Germinal center (tissue), 1 donor: ENCODE measurements around the gene DHRS2.
"Not testable (repeated sequence)": the region's sequence is repeated elsewhere in the genome, so short reads cannot be mapped to it uniquely, and the experiment has no call there.

Experiments
- DNase-seq: peaks from one replicate; pipeline ENCODE4 v3.0.0; 2012; ENCODE audit warnings: mixed read lengths, low spot score

The DHRS2 gene

DNA sequence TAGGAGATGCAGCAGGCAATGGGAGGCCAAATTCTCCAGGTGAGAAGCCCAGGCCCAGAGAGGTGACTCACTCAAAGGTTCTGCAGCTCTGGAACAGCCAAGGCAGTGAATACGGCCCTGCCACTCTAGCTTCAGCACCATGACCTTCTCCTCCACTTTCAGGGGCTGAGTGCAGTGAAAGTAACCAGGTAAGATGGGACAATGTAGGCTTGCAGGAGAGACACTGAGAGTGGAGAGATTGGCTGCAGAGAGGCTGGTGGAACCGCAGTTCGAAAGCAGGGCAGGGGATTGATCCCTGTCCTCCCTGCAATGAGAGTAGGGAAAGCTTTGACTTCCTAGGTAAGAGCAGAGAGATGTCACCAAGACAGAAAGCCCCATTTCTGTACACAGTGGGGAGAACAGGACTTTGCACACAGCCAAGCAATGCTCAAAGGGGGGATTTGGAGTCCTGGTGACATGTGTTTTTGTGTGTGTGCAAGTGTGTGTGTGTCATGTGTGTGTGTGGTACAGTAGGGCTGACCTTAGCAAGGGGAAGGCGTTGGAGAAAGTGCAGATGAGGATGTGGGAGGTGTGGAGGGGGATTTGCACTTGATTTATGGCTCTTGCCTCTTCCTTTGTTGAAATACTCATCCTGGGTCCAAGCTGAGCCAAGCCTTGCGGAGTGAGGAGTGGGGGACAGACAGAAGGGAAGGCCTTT is 12.7 kb downstream of the DHRS2 start:
- no peak for DNase-seq

DNA sequence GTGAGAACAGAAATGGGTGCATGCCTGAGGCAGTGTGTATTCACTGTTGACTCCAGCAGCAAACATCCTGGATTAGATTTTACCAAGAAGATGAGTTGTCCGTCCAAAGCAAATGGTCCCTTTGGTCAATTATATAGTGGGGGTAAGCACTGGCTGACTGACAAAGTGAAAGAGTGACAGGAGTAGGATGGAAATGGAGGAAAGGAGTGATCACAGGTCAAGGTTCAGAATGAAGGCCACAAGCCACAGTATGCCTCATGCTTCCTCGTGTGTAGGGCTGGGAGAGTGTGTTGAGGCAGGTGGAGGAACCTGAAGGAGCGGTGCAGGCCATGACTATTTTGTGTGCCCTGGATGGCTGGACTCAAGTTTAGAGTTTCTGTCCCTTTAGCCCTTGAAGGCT is 14.3 kb downstream of the DHRS2 start:
- no peak for DNase-seq

DNA sequence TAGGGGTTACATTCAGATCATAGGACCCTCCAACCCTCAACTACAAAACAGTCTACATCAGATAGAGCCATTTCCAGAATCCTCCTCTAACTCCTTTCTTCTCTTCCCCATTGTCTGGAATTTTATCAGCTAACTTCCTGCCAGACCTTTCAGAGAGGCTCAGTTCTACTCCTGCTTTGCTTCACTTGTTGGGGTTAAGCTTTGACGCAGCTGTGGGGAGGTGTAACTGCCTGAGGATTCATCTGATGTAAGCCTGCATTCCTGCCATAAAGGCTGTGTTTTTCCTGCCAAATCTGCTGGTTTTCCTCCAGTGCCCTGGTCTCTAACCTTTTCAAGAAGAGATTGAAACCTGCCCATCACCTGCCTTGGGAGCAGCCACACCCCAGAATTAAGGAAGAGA is 16.9 kb downstream of the DHRS2 start:
- DNase-seq = no peak

DNA sequence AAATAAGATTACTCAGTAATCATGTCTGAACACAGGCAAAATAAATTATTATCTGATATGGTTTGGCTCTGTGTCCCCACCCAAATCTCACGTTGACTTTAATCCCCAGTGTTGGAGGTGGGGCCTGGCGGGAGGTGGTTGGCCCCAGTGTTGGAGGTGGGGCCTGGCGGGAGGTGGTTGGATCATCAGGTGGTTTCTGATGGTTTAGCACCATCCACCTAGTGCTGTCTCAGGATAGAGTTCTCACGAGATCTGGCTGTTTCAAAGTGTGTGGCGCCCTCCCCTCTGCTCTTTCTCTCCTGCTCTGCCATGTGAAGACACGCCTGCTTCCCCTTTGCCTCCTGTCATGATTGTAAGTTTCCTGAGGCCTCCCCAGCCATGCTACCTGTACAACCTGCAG is 18.1 kb downstream of the DHRS2 start:
- no peak for DNase-seq

DNA sequence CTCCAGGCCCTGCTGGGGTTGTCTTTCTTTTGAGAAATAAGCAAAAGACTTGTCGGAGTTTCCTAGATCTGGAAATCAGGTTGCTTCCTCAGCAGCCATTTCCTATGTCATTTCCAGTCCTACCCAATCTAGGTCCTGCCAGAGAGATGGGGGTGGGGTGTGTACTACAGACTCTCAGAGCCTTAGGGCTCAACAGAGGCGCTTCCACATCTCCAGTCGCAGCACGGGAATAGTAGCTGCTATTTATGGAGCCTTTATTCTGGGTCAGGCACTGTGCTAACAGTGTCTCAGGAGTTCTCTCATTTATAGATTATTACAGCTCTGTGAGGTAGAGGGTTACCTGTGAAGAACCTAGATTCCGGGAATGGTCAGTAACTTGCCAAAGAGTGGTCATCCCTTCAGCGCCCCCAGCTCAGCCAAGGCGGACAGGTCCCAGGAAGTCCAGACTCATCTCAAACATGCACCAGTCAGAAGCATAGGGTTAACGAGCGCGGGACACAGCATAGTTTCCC is 21.9 kb downstream of the DHRS2 start:
- DNase-seq = no peak

DNA sequence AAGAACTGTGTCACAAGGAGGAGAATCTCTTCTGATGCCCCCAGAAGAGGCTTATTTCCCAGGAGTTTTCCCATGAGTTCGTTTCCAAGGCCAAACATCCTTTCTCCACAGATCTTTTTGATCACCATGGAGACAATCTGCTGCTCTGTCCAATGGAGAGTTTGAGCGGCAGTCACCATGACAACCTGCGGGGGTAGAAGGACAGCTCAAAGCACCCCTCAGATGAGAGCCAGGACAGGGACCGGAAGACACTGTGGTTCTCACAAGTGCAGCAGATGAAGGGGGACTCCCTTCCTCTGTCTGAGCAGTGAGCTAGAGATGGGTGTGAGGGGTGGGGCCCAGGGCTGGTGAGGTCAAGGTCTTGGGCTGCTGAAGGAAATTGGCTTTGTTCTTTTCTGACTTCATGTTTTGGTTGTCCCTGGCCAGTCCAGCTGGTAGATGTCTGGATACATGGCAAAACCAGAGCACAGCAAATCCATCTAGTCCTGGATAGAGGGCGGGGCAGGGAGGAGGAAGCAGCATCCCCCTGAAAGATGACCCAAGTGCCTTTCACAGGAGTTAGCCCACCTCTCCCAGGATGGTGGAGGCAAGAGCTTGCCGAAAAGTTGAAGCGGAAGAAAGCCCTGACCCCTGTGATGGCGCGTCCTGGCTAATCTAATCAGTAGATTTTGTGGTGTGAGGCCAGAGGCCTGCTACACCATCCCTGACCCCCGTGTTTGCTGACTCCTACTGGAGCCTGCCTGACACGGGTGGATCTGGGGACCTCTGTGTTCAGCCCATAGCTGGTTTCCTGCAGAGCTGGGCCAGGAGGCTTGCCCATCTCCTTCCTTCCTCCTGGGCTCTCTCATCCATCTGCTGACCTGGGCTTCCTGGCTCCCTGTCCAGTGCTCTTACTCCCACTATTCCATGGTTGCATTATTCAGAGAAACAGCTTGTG is 24.4 kb downstream of the DHRS2 start:
- DNase-seq = no peak

DNA sequence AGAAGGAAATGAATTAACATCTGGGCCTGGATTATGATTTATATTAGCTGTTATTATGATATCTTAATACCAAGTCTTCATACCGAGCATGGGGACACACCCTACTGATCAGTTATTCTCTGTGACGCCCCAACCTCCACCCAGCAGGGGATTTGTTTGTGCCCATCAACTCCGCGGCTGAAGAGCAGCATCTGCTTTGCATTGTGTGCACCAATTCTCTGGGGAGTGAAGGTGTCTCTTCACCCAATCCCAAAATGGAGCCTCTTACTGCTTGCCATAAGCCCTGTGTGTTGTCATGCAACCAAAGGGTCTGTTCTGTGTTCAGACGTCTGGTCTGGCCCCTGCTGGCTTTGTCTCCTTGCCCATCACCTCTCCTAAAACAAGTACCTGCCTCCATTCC is 25.4 kb downstream of the DHRS2 start:
- DNase-seq = no peak

DNA sequence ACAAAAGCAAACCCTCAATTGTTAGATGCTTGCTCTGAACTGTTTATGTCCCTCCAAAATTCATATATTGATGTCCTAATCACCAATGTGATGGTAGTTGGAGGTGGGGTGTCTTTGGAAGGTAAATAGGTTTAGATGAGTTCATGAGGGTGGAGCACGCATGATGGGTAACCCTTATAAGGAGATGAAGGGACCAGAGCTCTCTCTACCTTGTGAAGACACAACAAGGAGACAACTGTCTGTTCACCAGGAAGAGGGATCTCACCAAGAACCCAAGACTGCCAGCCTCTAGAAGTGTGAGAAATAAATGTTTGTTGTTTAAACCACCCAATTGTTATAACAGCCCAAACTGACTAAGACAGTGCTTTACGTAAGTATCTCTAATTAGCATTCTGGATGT is 27.0 kb downstream of the DHRS2 start:
- DNase-seq = no peak

DNA sequence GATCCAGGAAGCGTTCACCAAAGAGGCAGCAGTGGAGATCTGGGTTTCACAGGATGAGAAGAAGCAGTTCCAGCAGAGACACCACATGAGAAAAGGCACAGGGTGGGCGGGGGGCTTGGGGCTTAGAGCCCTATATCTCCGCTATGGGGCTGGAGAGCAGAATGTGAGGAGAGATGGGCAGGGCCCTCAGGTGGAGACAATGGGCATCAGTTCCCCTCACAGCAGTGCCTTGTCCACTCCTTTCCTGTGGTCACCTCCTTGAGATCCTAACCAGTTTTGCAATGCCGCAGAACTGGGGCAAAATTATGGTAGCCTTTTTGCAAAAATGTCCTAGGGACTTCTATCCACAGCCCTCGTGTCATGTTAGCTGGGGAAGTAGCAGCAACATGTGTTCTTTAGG is 27.5 kb downstream of the DHRS2 start:
- no peak for DNase-seq

DNA sequence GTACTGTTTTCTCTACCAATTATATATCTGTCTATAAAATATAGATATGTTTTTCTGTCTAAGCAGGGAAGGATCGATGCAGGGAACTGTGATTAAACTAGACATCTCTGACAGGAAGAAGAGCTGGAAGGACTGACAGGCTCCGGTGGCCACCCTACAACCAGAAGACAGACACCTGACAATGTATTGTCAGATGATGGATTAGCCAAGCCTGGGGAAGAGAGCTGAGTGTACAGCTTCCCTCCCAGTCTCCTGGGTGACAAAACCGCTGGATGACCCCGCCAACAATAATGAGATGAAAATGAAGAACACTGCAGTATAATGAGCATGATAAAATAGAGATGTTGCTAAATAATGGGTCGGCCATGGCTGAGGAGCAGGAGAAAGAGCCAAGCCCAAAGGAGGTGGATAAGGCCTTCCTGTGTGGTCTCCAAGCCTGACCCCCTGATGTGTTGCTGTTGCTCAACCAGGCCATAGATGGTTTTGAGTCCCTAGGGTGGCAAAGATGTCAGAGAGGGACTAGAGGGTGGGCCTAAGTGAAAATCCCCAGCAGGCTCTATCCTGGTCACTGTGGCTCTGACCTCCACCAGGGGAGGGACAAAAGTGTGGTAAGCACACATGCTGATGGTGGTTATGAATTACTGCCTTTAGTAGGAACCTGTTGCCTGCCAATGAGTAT is 28.2 kb downstream of the DHRS2 start:
- DNase-seq = no peak

DNA sequence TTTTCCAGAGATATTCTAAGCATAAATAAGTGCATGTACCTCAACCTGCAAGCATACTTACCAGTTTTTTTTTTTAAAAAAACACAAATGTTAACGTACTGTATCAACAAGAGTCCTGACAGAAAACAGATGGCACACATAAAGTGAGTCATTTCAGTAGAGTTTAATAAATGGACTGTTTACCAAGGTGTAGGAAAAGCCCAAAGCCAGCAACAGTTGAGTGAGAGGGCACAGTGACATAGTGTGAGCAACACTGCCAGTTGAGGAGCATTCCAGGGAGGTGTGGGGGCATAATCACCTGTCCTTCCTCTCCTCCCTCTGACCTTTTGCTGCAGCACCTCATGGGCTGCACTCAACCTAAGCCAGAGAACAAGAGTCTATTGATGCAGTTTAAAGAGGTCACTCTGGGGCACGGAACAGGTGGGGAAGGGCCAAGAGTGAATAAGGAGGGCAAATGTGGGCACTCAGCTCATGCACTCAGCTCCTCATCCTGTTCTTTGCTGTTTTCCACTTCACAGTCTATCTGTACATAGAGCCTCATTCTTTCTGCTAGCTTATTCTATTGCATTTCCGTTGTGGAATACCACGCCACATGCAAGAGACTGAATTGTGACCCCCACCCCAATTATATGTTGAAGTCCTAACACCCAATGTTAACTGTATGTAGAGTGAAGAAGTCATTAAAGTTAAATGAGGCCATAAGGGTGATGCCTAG is 29.3 kb downstream of the DHRS2 start:
- no peak for DNase-seq

DNA sequence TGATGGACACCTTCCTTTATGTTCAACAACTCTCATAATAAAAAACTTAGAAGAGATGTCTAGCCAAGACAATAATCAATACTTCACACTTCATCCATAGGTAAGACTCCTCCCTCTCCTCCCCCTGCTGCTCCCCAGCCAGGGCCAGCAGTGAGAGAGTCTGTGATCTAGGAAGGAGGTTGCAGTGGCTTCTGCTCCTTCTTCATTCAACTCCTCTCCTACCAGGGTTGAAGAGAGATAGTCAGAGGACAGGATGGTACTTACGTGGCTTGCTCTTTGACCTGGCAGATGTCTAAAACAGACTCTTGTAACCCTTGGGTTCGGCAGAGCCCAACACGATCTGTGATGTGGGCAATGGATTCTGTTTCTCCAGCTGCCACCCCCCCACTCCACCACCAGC is 31.0 kb downstream of the DHRS2 start:
- DNase-seq = no peak

DNA sequence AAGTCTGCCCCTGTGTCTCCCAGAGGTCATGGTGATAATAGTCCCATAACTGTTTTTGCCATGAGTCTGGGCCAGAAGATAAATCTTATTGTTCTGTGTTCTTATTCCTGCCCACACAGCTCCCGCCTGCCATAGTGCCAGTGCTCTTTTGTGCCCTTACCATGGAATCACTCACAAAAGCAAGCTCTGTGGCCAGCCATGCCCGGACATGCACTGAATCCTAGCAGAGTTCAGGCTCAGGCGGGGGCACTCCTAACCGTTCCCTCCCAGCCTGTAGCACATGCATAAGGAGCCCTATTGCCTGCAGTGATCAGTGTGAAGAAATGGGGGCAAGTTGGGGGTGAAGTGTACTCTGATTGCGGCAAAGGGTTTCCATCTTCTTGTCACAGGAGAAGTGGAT is 33.3 kb downstream of the DHRS2 start:
- no peak for DNase-seq

DNA sequence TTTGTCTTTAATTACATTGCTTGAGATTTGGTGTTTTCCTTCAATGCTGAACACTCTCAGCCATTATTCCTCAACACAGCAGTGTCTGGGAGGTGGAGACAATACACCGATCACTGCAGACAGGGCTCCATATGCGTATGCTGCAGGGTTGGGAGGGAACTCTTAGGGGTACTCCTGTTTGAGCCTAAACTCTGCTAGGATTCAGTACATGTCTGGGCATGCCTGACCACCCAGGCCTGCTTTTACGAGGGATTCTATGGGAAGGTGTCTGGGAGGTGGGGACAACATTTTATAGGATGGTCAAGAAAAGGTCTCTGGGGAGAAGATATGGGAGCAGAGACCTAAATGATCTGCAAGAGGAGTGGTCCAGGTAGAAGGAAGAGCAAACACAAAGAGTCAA is 34.3 kb downstream of the DHRS2 start:
- no peak for DNase-seq

DNA sequence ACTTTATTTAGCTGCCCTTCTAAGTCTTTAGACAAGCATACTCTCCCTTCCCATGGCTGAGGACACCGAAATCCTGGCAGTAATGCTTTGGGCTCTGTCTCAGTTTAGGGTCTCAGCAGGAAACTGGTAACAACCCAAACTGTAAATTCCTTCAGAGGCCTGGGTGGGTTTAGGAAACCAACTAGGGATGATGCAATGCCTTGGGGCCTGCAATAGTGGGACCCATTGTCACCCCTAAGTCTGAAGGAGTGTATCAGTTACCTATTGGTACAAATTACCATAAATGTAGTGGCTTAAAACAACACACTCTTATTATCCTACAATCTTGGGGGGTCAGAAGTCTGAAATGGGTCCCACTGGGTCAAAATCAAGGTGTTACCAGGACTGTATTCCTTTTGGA is 36.0 kb downstream of the DHRS2 start:
- DNase-seq = no peak

DNA sequence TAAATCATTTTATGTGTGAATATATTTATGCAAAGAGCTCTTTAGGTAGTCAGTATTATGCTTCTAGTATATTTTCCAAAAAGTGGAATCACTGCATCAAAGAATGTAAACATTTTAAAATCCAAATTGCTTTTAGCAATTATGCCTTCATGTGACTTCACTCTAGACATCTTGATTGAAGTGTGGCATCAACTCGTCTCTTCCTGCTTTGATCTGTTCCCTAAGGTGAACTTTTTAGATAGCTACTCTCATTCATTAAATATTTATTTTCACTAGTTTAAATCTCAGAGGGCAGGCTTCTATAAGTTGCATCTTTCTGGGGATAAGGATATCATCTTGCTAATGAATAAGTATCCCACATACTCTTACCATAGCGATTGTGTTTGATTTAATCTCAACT is 39.2 kb downstream of the DHRS2 start:
- no peak for DNase-seq

DNA sequence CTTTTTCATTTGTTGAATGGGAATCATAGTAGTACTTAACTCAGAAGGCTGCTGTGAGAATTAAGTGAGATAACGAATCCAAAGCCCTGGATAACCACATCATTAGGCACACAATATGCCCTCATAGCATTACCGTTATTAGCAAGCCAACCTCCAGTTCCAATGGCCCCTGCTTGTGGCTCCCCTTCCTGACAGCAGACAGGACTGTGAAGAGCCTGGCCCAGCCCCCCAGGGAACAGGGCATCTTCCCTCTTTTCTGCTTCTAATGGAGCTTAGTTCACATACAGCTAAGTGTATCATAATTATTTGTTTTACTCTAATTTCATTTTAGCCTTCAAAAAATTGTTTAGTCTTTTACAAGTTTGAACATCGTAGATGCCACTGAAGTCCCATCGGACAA is 39.7 kb downstream of the DHRS2 start:
- no peak for DNase-seq

DNA sequence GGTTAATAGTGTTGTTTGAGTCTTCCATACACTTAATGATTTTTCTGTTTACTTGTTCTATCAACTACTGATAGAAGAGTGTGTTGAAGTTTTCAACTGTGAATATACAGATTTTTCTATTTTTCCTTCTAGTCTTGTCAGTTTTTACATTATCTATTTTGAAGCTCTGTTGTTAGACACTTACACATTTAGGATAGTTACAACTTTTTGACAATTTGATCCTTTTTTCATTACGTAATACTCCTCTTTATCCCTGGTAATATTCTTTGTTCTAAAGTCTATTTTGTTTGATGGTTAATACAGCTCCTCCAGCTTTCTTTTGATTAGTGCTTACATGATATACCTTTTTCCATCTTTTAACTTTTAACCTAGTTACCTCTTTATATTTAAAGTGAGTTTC is 45.2 kb downstream of the DHRS2 start:
- no peak for DNase-seq

DNA sequence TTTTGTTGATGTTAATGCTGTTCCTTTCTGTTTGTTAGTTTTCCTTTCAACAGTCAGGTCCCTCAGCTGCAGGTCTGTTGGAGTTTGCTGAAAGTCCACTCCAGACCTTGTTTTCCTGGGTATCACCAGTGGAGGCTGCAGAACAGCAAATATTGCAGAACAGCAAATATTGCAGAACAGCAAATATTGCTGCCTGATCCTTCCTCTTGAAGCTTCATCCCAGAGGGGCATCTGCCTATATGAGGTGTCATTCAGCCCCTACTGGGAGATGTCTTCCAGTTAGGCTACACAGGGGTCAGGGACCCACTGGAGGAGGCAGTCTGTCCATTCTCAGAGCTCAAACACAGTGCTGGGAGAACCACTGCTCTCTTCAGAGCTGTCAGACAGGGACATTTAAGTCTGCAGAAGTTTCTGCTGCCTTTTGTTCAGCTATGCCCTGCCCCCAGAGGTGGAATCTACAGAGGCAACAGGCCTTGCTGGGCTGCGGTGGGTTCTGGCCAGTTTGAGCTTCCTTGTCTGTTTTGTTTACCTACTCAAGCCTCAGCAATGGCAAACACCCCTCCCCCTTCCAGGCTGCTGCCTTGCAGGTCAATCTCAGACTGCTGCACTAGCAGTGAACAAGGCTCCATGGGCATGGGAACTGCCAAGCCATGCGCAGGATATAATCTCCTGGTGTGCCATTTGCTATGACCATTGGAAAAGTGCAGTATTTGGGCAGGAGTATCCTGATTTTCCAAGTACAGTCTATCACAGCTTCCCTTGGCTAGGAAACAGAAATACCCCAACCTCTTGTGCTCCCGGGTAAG is 53.7 kb downstream of the DHRS2 start:
- not testable (repeated sequence) for DNase-seq

DNA sequence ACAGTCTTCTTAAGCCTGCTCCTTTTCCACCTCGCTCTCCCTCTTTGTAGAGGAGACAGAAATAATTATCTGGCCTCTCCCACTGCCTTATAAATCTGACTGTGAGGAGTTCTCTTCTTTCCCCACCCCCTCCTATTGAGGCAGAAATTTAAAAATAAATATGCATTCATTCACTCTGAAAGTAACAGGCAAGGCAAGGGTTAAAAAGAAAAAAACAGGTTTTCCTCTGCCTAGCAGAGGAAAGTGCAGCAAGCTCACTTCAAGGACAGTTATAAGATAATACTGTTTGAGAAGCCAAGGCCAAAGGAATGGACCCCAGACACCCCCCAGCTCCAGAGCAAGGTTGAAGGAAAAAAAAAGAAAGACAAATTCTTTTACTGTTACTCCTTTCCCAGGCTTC is 56.3 kb downstream of the DHRS2 start:
- no peak for DNase-seq

DNA sequence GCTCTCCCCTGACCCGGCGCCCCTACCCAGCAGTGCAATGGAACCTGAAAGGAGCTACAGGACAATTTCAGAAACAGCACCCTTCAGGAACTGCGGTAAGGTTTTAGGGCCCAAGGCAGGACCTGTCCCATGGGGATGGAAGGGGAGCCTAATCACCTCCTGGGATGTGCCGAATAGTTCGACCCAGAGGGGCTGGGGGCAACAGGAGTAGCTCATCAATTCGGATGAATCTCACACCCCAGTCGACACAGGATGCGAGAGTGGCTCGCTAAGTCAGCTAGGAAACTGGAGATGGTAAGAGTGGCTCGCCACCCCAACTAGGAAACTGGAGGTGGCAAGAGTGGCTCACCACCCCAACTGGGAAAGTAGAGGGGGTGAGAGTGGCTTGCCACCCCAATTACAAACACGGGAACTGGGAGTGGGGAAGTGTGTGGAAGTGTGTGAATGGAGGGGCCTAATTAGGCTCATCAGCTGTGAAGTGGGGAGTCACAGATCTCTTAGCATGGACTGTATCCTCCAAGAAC is 57.1 kb downstream of the DHRS2 start:
- DNase-seq = no peak
